ENCODE results near the gene DPEP1. TPM values are rescaled to one million over a fixed set of nuclear protein-coding genes. Genes with fewer than 3 reads are reported as not detected.

DPEP1 gene
- total and polyA plus RNA-seq, 2 experiments from 2014 or later, result 1.7 to 2.3 TPM

GRCh38 chr16:89629827-89630610 lies 16.6 kb downstream of the DPEP1 start:
- ATAC-seq, result no peak

More at GRCh38 chr16:89629827-89630610, 16.6 kb downstream of the DPEP1 start:
- Mint-ChIP-seq H3K36me3 (ENCODE audit: low read depth) (no peaks in the 10 kb centered on the region), H3K27ac (no peak overlapping the region), H3K9me3 (no peaks in the 10 kb centered on the region), H3K4me1 (peaks cover 4% of the 10 kb centered on the region; the same call in 2 of the 3 replicates), H3K4me3 (no peak overlapping the region), H3K27me3 (ENCODE audit: insufficient read depth, low read depth, poor library complexity) (peaks cover 17% of the 10 kb centered on the region)
- no peaks in the 10 kb centered on the region for H3K36me3 ChIP-seq (ENCODE audit: insufficient read depth)
- no peak overlapping the region for H3K4me2 ChIP-seq
- H3K27me3 ChIP-seq (ENCODE audit: insufficient read depth), result no peaks in the 10 kb centered on the region
- TF ChIP-seq EZH2phosphoT487 (IDR thresholded peaks at IDR 0.05; ENCODE audit: unreplicated experiment), result no peak
- TF ChIP-seq, protein P1, sequence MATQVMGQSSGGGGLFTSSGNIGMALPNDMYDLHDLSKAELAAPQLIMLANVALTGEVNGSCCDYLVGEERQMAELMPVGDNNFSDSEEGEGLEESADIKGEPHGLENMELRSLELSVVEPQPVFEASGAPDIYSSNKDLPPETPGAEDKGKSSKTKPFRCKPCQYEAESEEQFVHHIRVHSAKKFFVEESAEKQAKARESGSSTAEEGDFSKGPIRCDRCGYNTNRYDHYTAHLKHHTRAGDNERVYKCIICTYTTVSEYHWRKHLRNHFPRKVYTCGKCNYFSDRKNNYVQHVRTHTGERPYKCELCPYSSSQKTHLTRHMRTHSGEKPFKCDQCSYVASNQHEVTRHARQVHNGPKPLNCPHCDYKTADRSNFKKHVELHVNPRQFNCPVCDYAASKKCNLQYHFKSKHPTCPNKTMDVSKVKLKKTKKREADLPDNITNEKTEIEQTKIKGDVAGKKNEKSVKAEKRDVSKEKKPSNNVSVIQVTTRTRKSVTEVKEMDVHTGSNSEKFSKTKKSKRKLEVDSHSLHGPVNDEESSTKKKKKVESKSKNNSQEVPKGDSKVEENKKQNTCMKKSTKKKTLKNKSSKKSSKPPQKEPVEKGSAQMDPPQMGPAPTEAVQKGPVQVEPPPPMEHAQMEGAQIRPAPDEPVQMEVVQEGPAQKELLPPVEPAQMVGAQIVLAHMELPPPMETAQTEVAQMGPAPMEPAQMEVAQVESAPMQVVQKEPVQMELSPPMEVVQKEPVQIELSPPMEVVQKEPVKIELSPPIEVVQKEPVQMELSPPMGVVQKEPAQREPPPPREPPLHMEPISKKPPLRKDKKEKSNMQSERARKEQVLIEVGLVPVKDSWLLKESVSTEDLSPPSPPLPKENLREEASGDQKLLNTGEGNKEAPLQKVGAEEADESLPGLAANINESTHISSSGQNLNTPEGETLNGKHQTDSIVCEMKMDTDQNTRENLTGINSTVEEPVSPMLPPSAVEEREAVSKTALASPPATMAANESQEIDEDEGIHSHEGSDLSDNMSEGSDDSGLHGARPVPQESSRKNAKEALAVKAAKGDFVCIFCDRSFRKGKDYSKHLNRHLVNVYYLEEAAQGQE (IDR thresholded peaks at IDR 0.05; ENCODE audit: unreplicated experiment), result no peak
- no peak for TF ChIP-seq NANOG (IDR thresholded peaks at IDR 0.05; ENCODE audit: borderline replicate concordance)
- TF ChIP-seq, protein P2, sequence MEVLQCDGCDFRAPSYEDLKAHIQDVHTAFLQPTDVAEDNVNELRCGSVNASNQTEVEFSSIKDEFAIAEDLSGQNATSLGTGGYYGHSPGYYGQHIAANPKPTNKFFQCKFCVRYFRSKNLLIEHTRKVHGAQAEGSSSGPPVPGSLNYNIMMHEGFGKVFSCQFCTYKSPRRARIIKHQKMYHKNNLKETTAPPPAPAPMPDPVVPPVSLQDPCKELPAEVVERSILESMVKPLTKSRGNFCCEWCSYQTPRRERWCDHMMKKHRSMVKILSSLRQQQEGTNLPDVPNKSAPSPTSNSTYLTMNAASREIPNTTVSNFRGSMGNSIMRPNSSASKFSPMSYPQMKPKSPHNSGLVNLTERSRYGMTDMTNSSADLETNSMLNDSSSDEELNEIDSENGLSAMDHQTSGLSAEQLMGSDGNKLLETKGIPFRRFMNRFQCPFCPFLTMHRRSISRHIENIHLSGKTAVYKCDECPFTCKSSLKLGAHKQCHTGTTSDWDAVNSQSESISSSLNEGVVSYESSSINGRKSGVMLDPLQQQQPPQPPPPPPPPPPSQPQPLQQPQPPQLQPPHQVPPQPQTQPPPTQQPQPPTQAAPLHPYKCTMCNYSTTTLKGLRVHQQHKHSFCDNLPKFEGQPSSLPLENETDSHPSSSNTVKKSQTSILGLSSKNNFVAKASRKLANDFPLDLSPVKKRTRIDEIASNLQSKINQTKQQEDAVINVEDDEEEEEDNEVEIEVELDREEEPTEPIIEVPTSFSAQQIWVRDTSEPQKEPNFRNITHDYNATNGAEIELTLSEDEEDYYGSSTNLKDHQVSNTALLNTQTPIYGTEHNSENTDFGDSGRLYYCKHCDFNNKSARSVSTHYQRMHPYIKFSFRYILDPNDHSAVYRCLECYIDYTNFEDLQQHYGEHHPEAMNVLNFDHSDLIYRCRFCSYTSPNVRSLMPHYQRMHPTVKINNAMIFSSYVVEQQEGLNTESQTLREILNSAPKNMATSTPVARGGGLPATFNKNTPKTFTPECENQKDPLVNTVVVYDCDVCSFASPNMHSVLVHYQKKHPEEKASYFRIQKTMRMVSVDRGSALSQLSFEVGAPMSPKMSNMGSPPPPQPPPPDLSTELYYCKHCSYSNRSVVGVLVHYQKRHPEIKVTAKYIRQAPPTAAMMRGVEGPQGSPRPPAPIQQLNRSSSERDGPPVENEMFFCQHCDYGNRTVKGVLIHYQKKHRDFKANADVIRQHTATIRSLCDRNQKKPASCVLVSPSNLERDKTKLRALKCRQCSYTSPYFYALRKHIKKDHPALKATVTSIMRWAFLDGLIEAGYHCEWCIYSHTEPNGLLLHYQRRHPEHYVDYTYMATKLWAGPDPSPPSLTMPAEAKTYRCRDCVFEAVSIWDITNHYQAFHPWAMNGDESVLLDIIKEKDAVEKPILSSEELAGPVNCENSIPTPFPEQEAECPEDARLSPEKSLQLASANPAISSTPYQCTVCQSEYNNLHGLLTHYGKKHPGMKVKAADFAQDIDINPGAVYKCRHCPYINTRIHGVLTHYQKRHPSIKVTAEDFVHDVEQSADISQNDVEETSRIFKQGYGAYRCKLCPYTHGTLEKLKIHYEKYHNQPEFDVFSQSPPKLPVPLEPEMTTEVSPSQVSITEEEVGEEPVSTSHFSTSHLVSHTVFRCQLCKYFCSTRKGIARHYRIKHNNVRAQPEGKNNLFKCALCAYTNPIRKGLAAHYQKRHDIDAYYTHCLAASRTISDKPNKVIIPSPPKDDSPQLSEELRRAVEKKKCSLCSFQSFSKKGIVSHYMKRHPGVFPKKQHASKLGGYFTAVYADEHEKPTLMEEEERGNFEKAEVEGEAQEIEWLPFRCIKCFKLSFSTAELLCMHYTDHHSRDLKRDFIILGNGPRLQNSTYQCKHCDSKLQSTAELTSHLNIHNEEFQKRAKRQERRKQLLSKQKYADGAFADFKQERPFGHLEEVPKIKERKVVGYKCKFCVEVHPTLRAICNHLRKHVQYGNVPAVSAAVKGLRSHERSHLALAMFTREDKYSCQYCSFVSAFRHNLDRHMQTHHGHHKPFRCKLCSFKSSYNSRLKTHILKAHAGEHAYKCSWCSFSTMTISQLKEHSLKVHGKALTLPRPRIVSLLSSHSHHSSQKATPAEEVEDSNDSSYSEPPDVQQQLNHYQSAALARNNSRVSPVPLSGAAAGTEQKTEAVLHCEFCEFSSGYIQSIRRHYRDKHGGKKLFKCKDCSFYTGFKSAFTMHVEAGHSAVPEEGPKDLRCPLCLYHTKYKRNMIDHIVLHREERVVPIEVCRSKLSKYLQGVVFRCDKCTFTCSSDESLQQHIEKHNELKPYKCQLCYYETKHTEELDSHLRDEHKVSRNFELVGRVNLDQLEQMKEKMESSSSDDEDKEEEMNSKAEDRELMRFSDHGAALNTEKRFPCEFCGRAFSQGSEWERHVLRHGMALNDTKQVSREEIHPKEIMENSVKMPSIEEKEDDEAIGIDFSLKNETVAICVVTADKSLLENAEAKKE (CRISPR knock-in tag; IDR thresholded peaks at IDR 0.05), result no peak
- no peak for TF ChIP-seq STAT1 (IDR thresholded peaks at IDR 0.05; ENCODE audit: unreplicated experiment)
- TF ChIP-seq EZH2 (IDR thresholded peaks at IDR 0.05; ENCODE audit: low read depth, unreplicated experiment), result no peak
- H2AFZ ChIP-seq, result no peak overlapping the region
- H3K9me2 ChIP-seq (ENCODE audit: insufficient read depth), result no peaks in the 10 kb centered on the region
- no peak overlapping the region for H3K27ac ChIP-seq (ENCODE audit: low read depth)
- no peaks in the 10 kb centered on the region for H3F3A ChIP-seq (replicated peaks; ENCODE audit: low read depth)
- no peak for DNase-seq (ENCODE audit: low spot score)
- 0 out of 2 replicates have a peak, but pooled peaks cover 3% of the 10 kb centered on the region for H3K4me1 ChIP-seq (ENCODE audit: insufficient read depth)
- H3K4me3 ChIP-seq, result no peak overlapping the region
- H4K20me1 ChIP-seq (replicated peaks; ENCODE audit: insufficient read depth), result no peaks in the 10 kb centered on the region
- no peaks in the 10 kb centered on the region for H3K79me2 ChIP-seq (replicated peaks; ENCODE audit: insufficient read depth)

All from GM23338 (cell line).